AG04449 (cell line): ENCODE results near the gene IQGAP2.

Experiments used
- CTCF ChIA-PET: fragments of 350-600 bp; formaldehyde crosslinking; extraction: SDS; loops from one replicate; lab custom pipeline; 2021; ENCODE audit warnings: antibody characterized with exemption; lab: Yijun Ruan, JAX
- POLR2A ChIA-PET: fragments of 400-600, 350-600 bp; formaldehyde crosslinking; extraction: SDS; loops from one replicate; lab custom pipeline; 2020; ENCODE audit warnings: antibody characterized with exemption, inconsistent platforms; lab: Yijun Ruan, JAX
- DNase-seq: peaks from one replicate; pipeline ENCODE4 v3.0.0-alpha.2; 2010; ENCODE audit warnings: low read depth, low spot score
- H3K4me3 ChIP-seq: 2 replicates; pipeline ENCODE4 v1.5.1; 2011; ENCODE audit warnings: low read depth, mild to moderate bottlenecking, control low read depth, low read length
- TF ChIP-seq, protein P1 (sequence below): IDR thresholded peaks from one replicate; pipeline ENCODE4 v1.5.1; 2011; ENCODE audit warnings: mild to moderate bottlenecking, moderate library complexity, low read length, control low read depth, inconsistent platforms; ENCODE audit not compliant: insufficient read depth; ENCODE audit errors: missing control alignments

The IQGAP2 gene

DNA sequence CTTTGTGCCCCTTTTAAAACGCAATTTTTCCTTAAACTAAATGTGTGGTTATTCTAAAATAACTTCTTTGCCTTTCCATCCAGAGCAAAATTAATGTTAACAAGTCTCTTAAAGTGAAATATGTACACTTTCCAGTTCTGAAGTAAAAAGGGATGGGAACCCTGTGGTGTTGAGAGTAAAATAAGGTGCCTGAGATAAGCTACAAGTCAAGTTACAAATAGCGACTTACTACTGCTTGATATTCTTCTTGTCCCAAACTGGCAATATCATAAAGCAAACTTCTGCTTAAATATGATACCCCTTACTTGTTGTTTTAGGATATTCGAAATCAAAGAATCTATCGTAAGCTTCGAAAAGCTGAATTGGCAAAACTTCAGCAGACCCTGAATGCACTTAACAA, 294.6 kb downstream of the IQGAP2 start:
- ChIA-PET CTCF (no interaction called here), POLR2A (no interaction called here)
- TF ChIP-seq, protein P1, sequence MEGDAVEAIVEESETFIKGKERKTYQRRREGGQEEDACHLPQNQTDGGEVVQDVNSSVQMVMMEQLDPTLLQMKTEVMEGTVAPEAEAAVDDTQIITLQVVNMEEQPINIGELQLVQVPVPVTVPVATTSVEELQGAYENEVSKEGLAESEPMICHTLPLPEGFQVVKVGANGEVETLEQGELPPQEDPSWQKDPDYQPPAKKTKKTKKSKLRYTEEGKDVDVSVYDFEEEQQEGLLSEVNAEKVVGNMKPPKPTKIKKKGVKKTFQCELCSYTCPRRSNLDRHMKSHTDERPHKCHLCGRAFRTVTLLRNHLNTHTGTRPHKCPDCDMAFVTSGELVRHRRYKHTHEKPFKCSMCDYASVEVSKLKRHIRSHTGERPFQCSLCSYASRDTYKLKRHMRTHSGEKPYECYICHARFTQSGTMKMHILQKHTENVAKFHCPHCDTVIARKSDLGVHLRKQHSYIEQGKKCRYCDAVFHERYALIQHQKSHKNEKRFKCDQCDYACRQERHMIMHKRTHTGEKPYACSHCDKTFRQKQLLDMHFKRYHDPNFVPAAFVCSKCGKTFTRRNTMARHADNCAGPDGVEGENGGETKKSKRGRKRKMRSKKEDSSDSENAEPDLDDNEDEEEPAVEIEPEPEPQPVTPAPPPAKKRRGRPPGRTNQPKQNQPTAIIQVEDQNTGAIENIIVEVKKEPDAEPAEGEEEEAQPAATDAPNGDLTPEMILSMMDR, result no peak
- no peak overlapping the region for H3K4me3 ChIP-seq
- DNase-seq, result no peak

DNA sequence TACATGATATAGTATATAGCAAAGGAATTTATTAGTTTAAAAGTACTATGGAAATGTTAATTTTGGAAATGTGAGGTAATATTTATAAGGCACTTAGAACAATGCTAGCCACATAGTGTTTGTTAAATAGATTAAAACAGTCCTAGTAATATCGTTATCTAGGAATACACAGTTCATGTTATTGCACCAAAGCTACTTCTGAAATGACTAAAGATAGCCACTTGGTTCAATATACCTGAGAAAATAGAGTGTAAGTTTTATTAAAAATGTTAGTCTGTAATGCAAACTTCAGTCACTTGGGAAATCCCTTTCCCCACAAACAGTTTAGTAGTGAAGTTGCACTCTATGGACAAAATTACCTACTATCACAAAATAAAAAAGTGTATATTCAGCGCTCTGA, 297.5 kb downstream of the IQGAP2 start:
- TF ChIP-seq, protein P1, result no peak
- no peak for DNase-seq
- ChIA-PET CTCF (interaction anchor here (1.0 to 1.1 kb wide), 2 partner anchors 73 to 99 kb away, joined by 3 read pairs; no protein-coding TSS in a partner anchor), POLR2A (no interaction called here)
- no peak overlapping the region for H3K4me3 ChIP-seq

DNA sequence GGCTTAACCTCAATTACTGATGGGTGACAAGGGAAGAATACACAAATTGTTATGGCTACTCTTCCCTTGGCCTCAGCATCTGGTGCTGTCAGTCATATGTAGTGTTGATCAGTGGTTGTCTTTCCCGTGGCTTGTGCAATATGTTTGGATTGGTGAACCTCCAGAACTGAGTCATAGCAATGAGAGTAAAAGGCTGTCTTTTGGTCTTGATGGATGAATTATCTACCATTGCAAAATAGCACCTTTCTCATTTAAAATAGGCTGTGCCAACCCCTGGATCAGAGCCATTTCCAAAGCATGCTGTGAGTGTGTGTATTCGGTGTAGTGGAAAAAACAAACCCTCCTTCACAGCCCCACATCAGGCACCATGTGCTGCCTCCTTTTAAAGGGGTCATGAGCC, 298.2 kb downstream of the IQGAP2 start:
- DNase-seq, result no peak
- ChIA-PET POLR2A (no interaction called here), CTCF (interaction anchor here (1.0 to 1.1 kb wide), 2 partner anchors 73 to 100 kb away, joined by 3 read pairs; no protein-coding TSS in a partner anchor)
- TF ChIP-seq, protein P1, result no peak
- no peak overlapping the region for H3K4me3 ChIP-seq

DNA sequence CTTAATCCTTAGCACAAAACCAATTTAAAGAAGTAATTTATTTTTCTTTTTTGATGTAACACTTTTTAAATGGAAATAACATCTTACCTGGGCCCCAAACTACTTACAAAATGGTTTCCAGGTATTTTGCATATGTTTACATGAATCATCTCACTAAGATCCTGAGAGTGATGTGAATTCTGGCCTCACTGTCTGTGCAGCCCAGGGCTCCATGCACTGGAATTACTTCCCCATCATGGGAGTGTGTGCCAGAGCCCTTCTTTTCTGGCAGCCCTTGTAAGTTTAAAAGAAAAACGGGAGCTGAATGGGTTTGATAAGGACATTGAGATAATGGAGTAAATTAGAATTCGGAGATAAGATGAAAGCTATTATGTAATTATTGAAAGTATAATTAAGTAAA, 300.6 kb downstream of the IQGAP2 start:
- no peak for DNase-seq
- no peak overlapping the region for H3K4me3 ChIP-seq
- POLR2A ChIA-PET, result interaction anchor here (0.7 kb wide), 1 partner anchor 14 kb away, joined by 3 read pairs; no protein-coding TSS in a partner anchor
- CTCF ChIA-PET, result interaction anchor here (0.6 to 2.5 kb wide), 4 partner anchors 12 to 71 kb away, joined by 3 to 8 read pairs (median 5); no protein-coding TSS in a partner anchor
- TF ChIP-seq, protein P1, result no peak

DNA sequence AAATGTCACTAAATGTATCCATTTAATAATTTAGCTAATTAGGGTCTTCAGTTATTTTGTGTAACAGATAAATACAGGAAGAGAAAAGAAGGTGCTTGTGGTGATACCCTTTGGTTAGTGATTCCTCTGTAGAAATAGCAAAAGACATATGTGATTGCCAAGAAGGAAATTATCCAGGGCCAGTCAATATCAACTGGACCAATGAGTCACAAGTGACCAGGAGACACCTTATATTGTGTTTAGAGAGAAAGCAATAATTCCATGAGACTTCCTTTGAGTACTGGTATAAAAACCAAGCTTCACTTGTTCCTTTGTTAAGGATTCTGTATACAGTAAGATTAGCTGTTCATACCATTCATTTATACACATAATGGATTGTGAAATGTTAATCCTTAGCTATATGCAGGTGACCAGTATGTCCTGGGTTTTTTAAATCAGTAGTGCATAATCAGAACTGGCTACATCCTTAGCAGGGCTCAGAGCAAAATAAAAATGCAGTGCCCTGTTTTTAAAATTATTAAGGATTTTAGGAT, 301.1 kb downstream of the IQGAP2 start:
- ChIA-PET POLR2A (interaction anchor here (0.7 kb wide), 1 partner anchor 15 kb away, joined by 3 read pairs; no protein-coding TSS in a partner anchor), CTCF (interaction anchor here (0.6 to 2.5 kb wide), 4 partner anchors 12 to 70 kb away, joined by 3 to 8 read pairs (median 5); no protein-coding TSS in a partner anchor)
- H3K4me3 ChIP-seq, result no peak overlapping the region
- TF ChIP-seq, protein P1, result no peak
- DNase-seq, result no peak

DNA sequence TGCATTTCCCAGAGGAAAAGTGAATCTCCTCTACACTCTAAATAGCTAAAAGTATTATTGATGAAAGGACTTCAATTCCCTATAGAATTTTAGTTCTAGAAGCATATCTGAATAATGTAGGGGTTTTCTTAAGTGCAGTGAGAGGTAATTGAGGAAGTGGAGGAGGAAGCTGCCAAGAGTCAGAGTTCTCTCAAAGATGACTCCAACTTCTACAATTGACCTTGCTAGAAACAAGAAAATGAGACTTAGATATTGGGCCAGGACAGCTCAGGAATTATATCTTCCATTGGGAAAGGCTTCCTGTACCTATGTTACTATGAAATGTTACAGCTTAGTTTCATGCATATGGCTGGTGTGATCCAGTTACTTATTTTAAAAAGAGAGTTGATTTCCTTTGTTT, 302.5 kb downstream of the IQGAP2 start:
- no peak overlapping the region for H3K4me3 ChIP-seq
- POLR2A ChIA-PET, result no interaction called here
- CTCF ChIA-PET, result interaction anchor here (1.0 to 2.5 kb wide), 3 partner anchors 14 to 39 kb away, joined by 3 to 8 read pairs (median 6); no protein-coding TSS in a partner anchor
- DNase-seq, result no peak
- TF ChIP-seq, protein P1, result no peak
